ENCODE measurements around the gene MGAT3. TPM values are rescaled to one million over a fixed set of nuclear protein-coding genes. Genes with fewer than 3 reads are reported as not detected.

MGAT3 gene
- total and polyA plus RNA-seq, 2 of the 8 experiments (the other 6 are each of a cell fraction or from before 2014, with no cell fraction given), result 4.3 to 9.2 TPM

GRCh38 chr22:39502109-39502788 lies 45.4 kb downstream of the MGAT3 start, which contains the start of gene MIEF1:
Gene MIEF1, plus strand, starts transcription at chr22:39502290. Its CDS starts 9,005 bp downstream, at chr22:39511295.
- Histone ChIP-seq H2AK5ac (ENCODE audit: low read depth, low read length) (no peak within 1 kb of the TSS), H4K91ac (replicated peaks; ENCODE audit: insufficient read length, low read length) (peak within 1 kb of the TSS; percentile 30), H3K79me2 (ENCODE audit: control insufficient read depth in 1 of 2, insufficient read depth in 2 of 2, low read length in 2 of 2) (peaks cover 5 to 13% of the 10 kb centered on the region in 2 experiments; a peak in 3 of 4 replicates), H2BK5ac (ENCODE audit: low read depth, low read length) (no peak within 1 kb of the TSS; the same call in 1 of the 2 replicates), H3K9ac (replicated peaks in 1 of 4; ENCODE audit: extremely low read depth in 1 of 4, low read depth in 3 of 4, low read length in 3 of 4) (peak within 1 kb of the TSS; percentile 46 to 69 (median 66); a peak in 6 of 7 replicates), H3K4me2 (ENCODE audit: insufficient read depth in 1 of 2, low read depth in 2 of 2, low read length in 2 of 2) (peak within 1 kb of the TSS; percentile 77 to 86), H3K23ac (ENCODE audit: insufficient read length) (no peak within 1 kb of the TSS), H3K4ac (replicated peaks; ENCODE audit: insufficient read length, low read depth, low read length) (peak within 1 kb of the TSS; percentile 13), H3K23me2 (ENCODE audit: low read depth, low read length) (peaks cover 5% of the 10 kb centered on the region), H3K4me1 (replicated peaks in 1 of 4; ENCODE audit: control insufficient read depth in 3 of 4, insufficient read depth in 4 of 4, low read length in 3 of 4) (peaks cover 3 to 9% (median 4%) of the 10 kb centered on the region in 4 experiments; a peak in 6 of 7 replicates), H3K56ac (replicated peaks; ENCODE audit: insufficient read length, low read depth, low read length) (peak within 1 kb of the TSS; percentile 54), H2AFZ (ENCODE audit: low read length) (no peak within 1 kb of the TSS), H2BK120ac (replicated peaks; ENCODE audit: low read depth, low read length) (no peak within 1 kb of the TSS), H4K8ac (ENCODE audit: extremely low read depth, insufficient read depth, low read length) (no peak within 1 kb of the TSS), H2BK20ac (ENCODE audit: low read length) (no peak within 1 kb of the TSS), H3K79me1 (ENCODE audit: low read depth, low read length) (peaks cover 3% of the 10 kb centered on the region; the same call in 1 of the 2 replicates), H3K27me3 (replicated peaks in 1 of 4; ENCODE audit: control insufficient read depth in 3 of 4, extremely low read depth in 1 of 4, insufficient read depth in 3 of 4, low read length in 3 of 4) (peaks cover 0 to 56% (median 36%) of the 10 kb centered on the region in 4 experiments; a peak in 6 of 7 replicates), H3K4me3 (ENCODE audit: extremely low read depth in 1 of 4, insufficient read depth in 2 of 4, low read depth in 3 of 4, low read length in 4 of 4) (peak within 1 kb of the TSS; percentile 68 to 88 (median 80)), H4K20me1 (replicated peaks in 1 of 2; ENCODE audit: control insufficient read depth in 1 of 2, insufficient read depth in 2 of 2, low read length in 2 of 2) (peaks cover 16 to 30% of the 10 kb centered on the region in 2 experiments), H3K14ac (ENCODE audit: insufficient read length) (no peak within 1 kb of the TSS), H3K27ac (ENCODE audit: low read depth, low read length) (no peak within 1 kb of the TSS), H2BK12ac (ENCODE audit: low read depth, low read length) (peak within 1 kb of the TSS; percentile 50; the same call in 1 of the 2 replicates), H4K5ac (ENCODE audit: insufficient read length, low read depth, low read length) (peak within 1 kb of the TSS; percentile 23), H3K36me3 (ENCODE audit: control insufficient read depth in 2 of 4, insufficient read depth in 4 of 4, low read length in 3 of 4) (peaks cover 5 to 31% (median 19%) of the 10 kb centered on the region in 4 experiments), H2BK15ac (ENCODE audit: low read length) (no peak within 1 kb of the TSS; the same call in 1 of the 2 replicates), H3K9me3 (ENCODE audit: insufficient read depth in 2 of 2, low read depth in 1 of 2, low read length in 1 of 2) (no peaks in the 10 kb centered on the region), H3K18ac (ENCODE audit: extremely low read depth, low read length) (no peak within 1 kb of the TSS; the same call in 1 of the 2 replicates)
- FAIRE-seq (no peak), DNase-seq (ENCODE audit: low read depth in 1 of 2, low spot score in 2 of 2) (peak; percentile 88 to 99)
- POLR2A ChIA-PET (ENCODE audit: partially characterized antibody), result interaction anchor here (0.5 to 4.6 kb wide), 13 partner anchors 8 to 663 kb away, joined by 3 to 42 read pairs (median 4); partner anchors contain the start of genes ATF4 and RPL3
- 2% methylated on average over 25 of the region's 58 CpGs; no CpG with 5 or more reads in 1 of the 2 experiments for WGBS, 2 experiments (ENCODE audit: extremely low coverage in 1 of 2, insufficient coverage in 1 of 2, insufficient read length in 1 of 2, insufficient replicate concordance in 2 of 2, low coverage in 1 of 2, low lambda C conversion rate in 2 of 2, missing lambda C conversion rate in 1 of 2)
- CTCF ChIA-PET (ENCODE audit: partially characterized antibody), result interaction anchor here (0.7 to 19.7 kb wide), 7 partner anchors 9 to 171 kb away, joined by 3 to 361 read pairs (median 4); partner anchors contain the start of gene RPS19BP1
- TF ChIP-seq EP300 (IDR thresholded peaks at IDR 0.05; ENCODE audit: borderline replicate concordance in 1 of 2, low read depth in 2 of 2, low read length in 2 of 2) (no peak), SP2 (IDR thresholded peaks at IDR 0.05; ENCODE audit: low read length) (no peak), ZNF274 (IDR thresholded peaks at IDR 0.05; ENCODE audit: borderline replicate concordance, extremely low read depth, low read length) (no peak), CTCF (IDR thresholded peaks at IDR 0.05; ENCODE audit: control extremely low read depth in 1 of 3, insufficient read depth in 1 of 3, low read depth in 1 of 3, low read length in 3 of 3) (no peak), SUZ12 (IDR thresholded peaks at IDR 0.05; ENCODE audit: low read length) (no peak), POLR2AphosphoS5 (IDR thresholded peaks at IDR 0.05; ENCODE audit: low read depth, low read length) (peak; percentile 78), TEAD4 (IDR thresholded peaks at IDR 0.05; ENCODE audit: low read depth, low read length) (no peak), NRF1 (IDR thresholded peaks at IDR 0.05; ENCODE audit: low read depth, low read length) (peak; percentile 42; the same call in 1 of the 2 replicates)

Data from H1 (cell line).